Adrenal gland (tissue), 12 donors: ENCODE results near the gene NECAB3. TPM values are rescaled to one million over a fixed set of nuclear protein-coding genes. Genes with fewer than 3 reads are reported as not detected.

ENCODE experiments used
- DNase-seq, 7 donors: peaks; one replicate each; pipeline ENCODE4 v3.0.0-alpha.2; 2019 to 2020
- H3K27ac ChIP-seq, 5 donors: fragments of 200-600 bp; sonication (generic) in 4 of 5; 1 replicate in 3 of 5; 2 replicates in 2 of 5; pipeline versions ENCODE4 v1.5.1 to v1.8.0; 2016 to 2020; ENCODE audit warnings: mild to moderate bottlenecking in 1 of 5
- H3K27me3 ChIP-seq: fragments of 200-600 bp; 2 replicates; pipeline ENCODE4 v1.8.0; 2021
- H3K36me3 ChIP-seq, 2 donors: fragments of 200-600 bp; replicated peaks in 1 of 2; 1 replicate in 1 of 2; 2 replicates in 1 of 2; pipeline versions ENCODE4 v1.5.1 to v1.8.0; 2018 to 2022
- H3K4me1 ChIP-seq, 2 donors: fragments of 200-600 bp; replicated peaks in 1 of 2; 1 replicate in 1 of 2; 2 replicates in 1 of 2; pipeline versions ENCODE4 v1.5.1 to v1.8.0; 2018 to 2021
- H3K4me3 ChIP-seq, 4 donors: fragments of 200-600 bp; sonication (generic) in 3 of 4; one replicate each; pipeline ENCODE4 v1.5.1; 2016 to 2018
- H3K9me3 ChIP-seq, 3 donors: fragments of 200-600 bp; sonication (generic) in 1 of 3; replicated peaks in 1 of 3; 1 replicate in 2 of 3; 2 replicates in 1 of 3; pipeline versions ENCODE4 v1.5.1 to v1.8.0; 2016 to 2021
- CTCF ChIP-seq, 6 experiments: fragments of 450-650 bp in 4 of 6; fragments of 200-600 bp in 2 of 6; sonication (generic) in 1 of 6; IDR thresholded peaks; 1 replicate in 5 of 6; 2 replicates in 1 of 6; pipeline versions ENCODE4 v1.5.1 to v1.8.0; 2016 to 2021; ENCODE audit warnings: antibody characterized with exemption in 6 of 6, mild to moderate bottlenecking in 2 of 6, moderate library complexity in 1 of 6
- POLR2A ChIP-seq, 2 donors: fragments of 450-650 bp; IDR thresholded peaks; one replicate each; pipeline ENCODE4 v1.6.1; 2017; ENCODE audit warnings: antibody characterized with exemption in 2 of 2, mild to moderate bottlenecking in 2 of 2, moderate library complexity in 1 of 2
- WGBS, 4 donors: extraction: QIAGEN DNeasy Blood & Tissue Kit in 2 of 4; methylation state at CpG; one replicate each; pipeline versions ENCODE4 v1.1.5 to v1.1.7; 2013 to 2017; 5-methylcytosine and 5-hydroxymethylcytosine counted together
- intact Hi-C, 2 donors: fragments of 100-400 bp; cut with DNase I; formaldehyde crosslinking; loops; one replicate each; pipeline versions ENCODE4 v1.14.1 to v1.15.0; 2022 to 2023
- polyA plus RNA-seq, 3 donors: library from polyadenylated mRNA; stranded (reverse); fragments of 200-250 nt in 2 of 3; fragments of 350-450 nt in 1 of 3; fragmentation: Illumina TruSeq in 1 of 3; extraction: RNeasy Lipid Tissue Mini Kit (QIAGEN cat#74804) in 1 of 3; gene quantifications; one replicate each; pipeline ENCODE4 v1.2.3, GENCODE V29; 2013 to 2014
- total RNA-seq, 9 donors: library from RNA; depleted of rRNA in 4 of 9; stranded (reverse); fragments of >200 nt in 4 of 9; fragments of 120-200 nt in 1 of 9; fragmentation: NEBNext Ultra II Directional in 1 of 9; extraction: Animal tissue kit (Norgen Biotek cat#: 25700) in 1 of 9; gene quantifications; one replicate each; pipeline versions ENCODE4 v1.1.0 to v1.2.4, GENCODE V29; 2013 to 2023
- donor health status: healthy with polysubstance abuse.
- donor health status: Bipolar disorder and iron deficiency.
- donor health status: DM: yes; HTN: yes; CAD: no.
- donor health status: DM: no; HTN: no; CAD: no.
- donor health status: DM: no; HTN: no; CAD: no.
- donor health status: DM: yes; HTN: yes; CAD: no.

The NECAB3 gene
- total and polyA plus RNA-seq, 12 donors: 23.4 to 279 (median 142) TPM

- Histone ChIP-seq H3K27me3 (no peaks in the 10 kb centered on the region), H3K27ac (peak overlapping the region; percentile 4 to 87 (median 76)), H3K9me3 (no peaks in the 10 kb centered on the region), H3K36me3 (peaks cover 0 to 36% of the 10 kb centered on the region in 2 donors), H3K4me1 (peaks cover 28 to 47% of the 10 kb centered on the region in 2 donors), H3K4me3 (peak overlapping the region in 2 of 4 donors; percentile 23 to 54)
- peak; percentile 55 to 83 (median 66) for DNase-seq
- 13 to 34% (median 27%) methylated on average over 12 to 55 of the region's 55 CpGs; no CpG with 5 or more reads in 1 of the 4 donors for WGBS, 4 donors
- TF ChIP-seq CTCF (IDR thresholded peaks at IDR 0.05) (peak in 1 of 6 experiments; percentile 2), POLR2A (IDR thresholded peaks at IDR 0.05) (no peak)
- intact Hi-C loops: no loop called here
Measured at GRCh38 chr20:33667245-33667675, 7.0 kb downstream of the NECAB3 start.

- WGBS, 4 donors: 5 to 15% (median 9%) methylated on average over 21 to 50 of the region's 50 CpGs
- DNase-seq: peak; percentile 92 to 99 (median 99)
- H3K9me3 ChIP-seq: no peaks in the 10 kb centered on the region
- peaks cover 27 to 41% of the 10 kb centered on the region in 2 donors for H3K4me1 ChIP-seq
- peaks cover 0 to 31% of the 10 kb centered on the region in 2 donors for H3K36me3 ChIP-seq
- no peaks in the 10 kb centered on the region for H3K27me3 ChIP-seq
- intact Hi-C loops: no loop called here
- peak; percentile 36 to 89 for TF ChIP-seq POLR2A (IDR thresholded peaks at IDR 0.05)
- peak; percentile 7 to 48 (median 42) for TF ChIP-seq CTCF (IDR thresholded peaks at IDR 0.05)
- peak within 1 kb of the TSS; percentile 62 to 87 (median 76) for H3K27ac ChIP-seq
- peak within 1 kb of the TSS in 2 of 4 donors; percentile 23 to 54 for H3K4me3 ChIP-seq
Measured at GRCh38 chr20:33666293-33667244, 7.7 kb downstream of the NECAB3 start, which contains the start of gene ACTL10. Gene ACTL10, plus strand, starts transcription at chr20:33666943. Its CDS starts 555 bp downstream, at chr20:33667498.

GRCh38 chr20:33664762-33665144 lies 9.5 kb downstream of the NECAB3 start:
- Histone ChIP-seq H3K4me1 (peaks cover 27 to 38% of the 10 kb centered on the region in 2 donors), H3K27ac (peak overlapping the region in 2 of 5 donors; percentile 89 to 91), H3K36me3 (peaks cover 0 to 18% of the 10 kb centered on the region in 2 donors), H3K9me3 (no peaks in the 10 kb centered on the region), H3K27me3 (no peaks in the 10 kb centered on the region), H3K4me3 (no peak overlapping the region)
- intact Hi-C loops: loop anchor here in 1 of 2 donors (5.0 kb wide), 1 partner anchor 212 kb away; no protein-coding TSS in a partner anchor
- DNase-seq: peak in 1 of 7 donors; percentile 35
- 90 to 100% (median 98%) methylated on average over 2 of the region's 2 CpGs for WGBS, 4 donors
- TF ChIP-seq CTCF (IDR thresholded peaks at IDR 0.05): no peak
- no peak for TF ChIP-seq POLR2A (IDR thresholded peaks at IDR 0.05)
